Mucosa of gallbladder (tissue), 1 donor: ENCODE data around the gene PCDHB2. TPM values are rescaled to one million over a fixed set of nuclear protein-coding genes. Genes with fewer than 3 reads are reported as not detected.
"Not testable (repeated sequence)": the region's sequence is repeated elsewhere in the genome, so short reads cannot be mapped to it uniquely, and the experiment has no call there.

Source experiments
- DNase-seq: peaks from one replicate; pipeline ENCODE4 v3.0.0-alpha.2; 2020; ENCODE audit warnings: low spot score
- total RNA-seq: library from RNA; stranded (reverse); gene quantifications from one replicate; pipeline ENCODE4 v1.2.1, GENCODE V29; 2021
- donor health status: DM: no; HTN: no; CAD: no.

The PCDHB2 gene
- total RNA-seq, 1 donor from 2014 or later: 3.6 TPM

DNA sequence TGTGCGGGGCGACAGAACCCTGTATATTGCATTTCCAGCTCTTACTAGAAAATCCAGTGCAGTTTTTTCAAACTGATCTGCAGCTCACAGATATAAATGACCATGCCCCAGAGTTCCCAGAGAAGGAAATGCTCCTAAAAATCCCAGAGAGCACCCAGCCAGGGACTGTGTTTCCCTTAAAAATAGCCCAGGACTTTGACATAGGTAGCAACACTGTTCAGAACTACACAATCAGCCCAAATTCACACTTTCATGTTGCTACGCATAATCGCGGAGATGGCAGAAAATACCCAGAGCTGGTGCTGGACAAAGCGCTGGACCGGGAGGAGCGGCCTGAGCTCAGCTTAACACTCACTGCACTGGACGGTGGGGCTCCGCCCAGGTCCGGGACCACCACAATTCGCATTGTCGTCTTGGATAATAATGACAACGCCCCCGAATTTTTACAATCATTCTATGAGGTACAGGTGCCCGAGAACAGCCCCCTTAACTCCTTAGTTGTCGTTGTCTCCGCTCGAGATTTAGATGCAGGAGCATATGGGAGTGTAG lies 41.4 kb downstream of the PCDHB2 start:
- no peak for DNase-seq

DNA sequence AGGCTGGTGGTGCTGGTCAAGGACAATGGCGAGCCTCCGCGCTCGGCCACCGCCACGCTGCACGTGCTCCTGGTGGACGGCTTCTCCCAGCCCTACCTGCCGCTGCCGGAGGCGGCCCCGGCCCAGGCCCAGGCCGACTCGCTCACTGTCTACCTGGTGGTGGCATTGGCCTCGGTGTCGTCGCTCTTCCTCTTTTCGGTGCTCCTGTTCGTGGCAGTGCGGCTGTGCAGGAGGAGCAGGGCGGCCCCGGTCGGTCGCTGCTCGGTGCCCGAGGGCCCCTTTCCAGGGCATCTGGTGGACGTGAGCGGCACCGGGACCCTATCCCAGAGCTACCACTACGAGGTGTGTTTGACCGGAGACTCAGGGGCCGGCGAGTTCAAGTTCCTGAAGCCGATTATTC lies 42.9 kb downstream of the PCDHB2 start:
- DNase-seq: not testable (repeated sequence)

Other genes with a start within 250 kb of the PCDHB2 start
- gene PCDHA9, start 246.2 kb upstream of the PCDHB2 start, total RNA-seq: 0.29 TPM
- gene PCDHA10, start 238.7 kb upstream of the PCDHB2 start, total RNA-seq: 2.9 TPM
- 2.9 TPM for gene PCDHA11, start 225.7 kb upstream of the PCDHB2 start, total RNA-seq
- gene PCDHA12, start 219.3 kb upstream of the PCDHB2 start, total RNA-seq: 10.0 TPM
- gene PCDHA13, start 212.5 kb upstream of the PCDHB2 start, total RNA-seq: 6.7 TPM
- 12.2 TPM for gene PCDHAC1, start 168.3 kb upstream of the PCDHB2 start, total RNA-seq
- 33.4 TPM for gene PCDHAC2, start 128.1 kb upstream of the PCDHB2 start, total RNA-seq
- gene PCDHB1, start 43.2 kb upstream of the PCDHB2 start, total RNA-seq: 0.09 TPM
- 1.4 TPM for gene PCDHB3, start 5.9 kb downstream of the PCDHB2 start, total RNA-seq
- gene PCDHB4, start 27.2 kb downstream of the PCDHB2 start, total RNA-seq: 5.2 TPM
- 8.0 TPM for gene PCDHB5, start 40.6 kb downstream of the PCDHB2 start, total RNA-seq
- 0.60 TPM for gene PCDHB6, start 55.4 kb downstream of the PCDHB2 start, total RNA-seq
- 2.1 TPM for gene PCDHB7, start 78.0 kb downstream of the PCDHB2 start, total RNA-seq
- gene PCDHB8, start 83.2 kb downstream of the PCDHB2 start, total RNA-seq: 1.8 TPM
- gene PCDHB16, start 87.8 kb downstream of the PCDHB2 start, total RNA-seq: 3.0 TPM
- 2.1 TPM for gene PCDHB9, start 92.5 kb downstream of the PCDHB2 start, total RNA-seq
- 2.5 TPM for gene PCDHB10, start 97.7 kb downstream of the PCDHB2 start, total RNA-seq
- gene PCDHB11, start 105.0 kb downstream of the PCDHB2 start, total RNA-seq: 8.5 TPM
- gene PCDHB12, start 114.1 kb downstream of the PCDHB2 start, total RNA-seq: 3.5 TPM
- gene PCDHB13, start 119.3 kb downstream of the PCDHB2 start, total RNA-seq: 8.3 TPM
- gene PCDHB14, start 128.7 kb downstream of the PCDHB2 start, total RNA-seq: 9.4 TPM
- 3.6 TPM for gene PCDHB15, start 150.8 kb downstream of the PCDHB2 start, total RNA-seq
- gene SLC25A2, start 209.4 kb downstream of the PCDHB2 start, total RNA-seq: not detected
- 65.2 TPM for gene TAF7, start 226.2 kb downstream of the PCDHB2 start, total RNA-seq
- 0.72 TPM for gene PCDHGA1, start 235.9 kb downstream of the PCDHB2 start, total RNA-seq
- 6.7 TPM for gene PCDHGA2, start 244.1 kb downstream of the PCDHB2 start, total RNA-seq
- gene PCDHGA3, start 249.2 kb downstream of the PCDHB2 start, total RNA-seq: 4.0 TPM